Measurements from ENCODE around the gene CHRM4.

- TF ChIP-seq CTCF (conservative IDR thresholded peaks at IDR 0.05) (no peak), EZH2 (IDR thresholded peaks at IDR 0.05; ENCODE audit: low read depth) (no peak)
These were observed 30.1 kb downstream of the CHRM4 start for GRCh38 chr11:46361283-46362155.

Measured in PC-9 (cell line).